CD4-positive, alpha-beta T cell (primary cell): ENCODE measurements around the gene EHMT2. TPM values are rescaled to one million over a fixed set of nuclear protein-coding genes. Genes with fewer than 3 reads are reported as not detected.
"Not testable (repeated sequence)": the region's sequence is repeated elsewhere in the genome, so short reads cannot be mapped to it uniquely, and the experiment has no call there.

Experiments
- ATAC-seq: fragments of 200-7000 bp; cut with Tn5 transposase; one replicate; pipeline ENCODE4 v1.10.0; 2022; ENCODE audit warnings: mild to moderate bottlenecking; ENCODE audit not compliant: poor library complexity
- CTCF ChIA-PET: fragments of 350-600 bp; sonication (Branson Sonifier 250); formaldehyde crosslinking; loops from one replicate; lab custom pipeline; 2021; ENCODE audit warnings: antibody characterized with exemption, inconsistent platforms; lab: Charles Lee
- POLR2A ChIA-PET: fragments of 350-600 bp; sonication (Branson Sonifier 250); formaldehyde crosslinking; loops from one replicate; lab custom pipeline; 2021; ENCODE audit warnings: antibody characterized with exemption, inconsistent platforms; lab: Charles Lee
- DNase-seq, 14 experiments: peaks; one replicate each; pipeline ENCODE4 v3.0.0-alpha.2; 2013 to 2020; ENCODE audit warnings: mixed read lengths in 2 of 14
- H3K27ac ChIP-seq, 2 donors: one replicate each; pipeline versions ENCODE4 v1.5.1 to v1.7.0; 2013; ENCODE audit warnings: low read length in 2 of 2, low read depth in 1 of 2, mild to moderate bottlenecking in 1 of 2
- H3K27me3 ChIP-seq, 2 experiments: 1 replicate in 1 of 2; 2 replicates in 1 of 2; pipeline versions ENCODE4 v1.6.1 to v1.7.0; 2013; ENCODE audit warnings: low read length in 2 of 2, control low read depth in 1 of 2, mild to moderate bottlenecking in 1 of 2, moderate library complexity in 1 of 2; ENCODE audit not compliant: insufficient read depth in 2 of 2, control insufficient read depth in 1 of 2
- H3K36me3 ChIP-seq: one replicate; pipeline ENCODE4 v1.6.1; 2013; ENCODE audit warnings: low read length, control low read depth; ENCODE audit not compliant: insufficient read depth
- H3K4me1 ChIP-seq: one replicate; pipeline ENCODE4 v1.6.1; 2013; ENCODE audit warnings: low read length, control low read depth; ENCODE audit not compliant: insufficient read depth
- H3K4me3 ChIP-seq: one replicate; pipeline ENCODE4 v1.5.1; 2013; ENCODE audit warnings: mild to moderate bottlenecking, low read length, moderate library complexity
- H3K9me3 ChIP-seq, 2 experiments: 1 replicate in 1 of 2; 2 replicates in 1 of 2; pipeline versions ENCODE4 v1.6.1 to v1.7.0; 2013; ENCODE audit warnings: low read length in 2 of 2, mild to moderate bottlenecking in 2 of 2, control low read depth in 1 of 2, moderate library complexity in 1 of 2; ENCODE audit not compliant: control insufficient read depth in 1 of 2, insufficient read depth in 1 of 2
- H3K27ac Mint-ChIP-seq: one replicate; pipeline ENCODE4 v1.8.0; 2020; ENCODE audit warnings: mixed read lengths
- H3K27me3 Mint-ChIP-seq: one replicate; pipeline ENCODE4 v1.8.0; 2021; ENCODE audit warnings: mixed read lengths
- H3K36me3 Mint-ChIP-seq: one replicate; pipeline ENCODE4 v1.8.0; 2021; ENCODE audit warnings: low read depth, mixed read lengths
- H3K4me1 Mint-ChIP-seq: one replicate; pipeline ENCODE4 v1.8.0; 2021; ENCODE audit warnings: low read depth, mixed read lengths
- H3K4me3 Mint-ChIP-seq: one replicate; pipeline ENCODE4 v1.8.0; 2020; ENCODE audit warnings: mild to moderate bottlenecking, mixed read lengths
- H3K9me3 Mint-ChIP-seq: one replicate; pipeline ENCODE4 v1.8.0; 2020; ENCODE audit warnings: mixed read lengths
- CTCF ChIP-seq: fragments of 200-600 bp; IDR thresholded peaks from one replicate; pipeline ENCODE4 v1.8.0; 2022; ENCODE audit warnings: antibody characterized with exemption, mild to moderate bottlenecking
- intact Hi-C, 2 experiments: fragments of 100-400 bp; cut with DNase I in 1 of 2; cut with micrococcal nuclease in 1 of 2; formaldehyde crosslinking; loops; one replicate each; pipeline versions ENCODE4 v1.15.1 to v1.9.0; 2023 to 2025; cut with DNase I, micrococcal nuclease
- total RNA-seq, 174 experiments: library from RNA in 2 of 174; stranded (reverse) in 2 of 174; gene quantifications; one replicate each; pipeline ENCODE4 v1.2.3 and lab custom pipeline; 2021 to 2026

Gene EHMT2
- total RNA-seq, 2 experiments from 2014 or later = 36.3 to 36.6 TPM

- H3K27me3 ChIP-seq = no peaks in the 10 kb centered on the region
- Mint-ChIP-seq H3K4me1 (no peaks in the 10 kb centered on the region), H3K9me3 (no peaks in the 10 kb centered on the region), H3K27ac (no peak overlapping the region), H3K27me3 (no peaks in the 10 kb centered on the region), H3K4me3 (no peak overlapping the region), H3K36me3 (no peaks in the 10 kb centered on the region)
- CTCF ChIA-PET = no interaction called here
- intact Hi-C loops = no loop called here
- DNase-seq (no peak), ATAC-seq (no peak)
- POLR2A ChIA-PET = no interaction called here
- TF ChIP-seq CTCF = no peak
- H3K4me1 ChIP-seq = no peaks in the 10 kb centered on the region
- H3K27ac ChIP-seq = no peak overlapping the region
- no peaks in the 10 kb centered on the region for H3K36me3 ChIP-seq
- no peak overlapping the region for H3K4me3 ChIP-seq
- H3K9me3 ChIP-seq = no peaks in the 10 kb centered on the region
Observed at GRCh38 chr6:31915756-31916155, 18.3 kb upstream of the EHMT2 start.

GRCh38 chr6:31915351-31915750 lies 17.9 kb upstream of the EHMT2 start:
- Histone ChIP-seq H3K4me3 (no peak overlapping the region), H3K36me3 (no peaks in the 10 kb centered on the region), H3K27me3 (no peaks in the 10 kb centered on the region), H3K4me1 (no peaks in the 10 kb centered on the region), H3K27ac (no peak overlapping the region), H3K9me3 (no peaks in the 10 kb centered on the region)
- ATAC-seq (no peak), DNase-seq (no peak)
- no peak overlapping the region for H3K4me3 Mint-ChIP-seq
- intact Hi-C loops = no loop called here
- H3K27ac Mint-ChIP-seq = no peak overlapping the region
- POLR2A ChIA-PET = no interaction called here
- no peaks in the 10 kb centered on the region for H3K36me3 Mint-ChIP-seq
- H3K27me3 Mint-ChIP-seq = no peaks in the 10 kb centered on the region
- no peak for TF ChIP-seq CTCF
- CTCF ChIA-PET = no interaction called here
- H3K9me3 Mint-ChIP-seq = no peaks in the 10 kb centered on the region
- no peaks in the 10 kb centered on the region for H3K4me1 Mint-ChIP-seq

DNA sequence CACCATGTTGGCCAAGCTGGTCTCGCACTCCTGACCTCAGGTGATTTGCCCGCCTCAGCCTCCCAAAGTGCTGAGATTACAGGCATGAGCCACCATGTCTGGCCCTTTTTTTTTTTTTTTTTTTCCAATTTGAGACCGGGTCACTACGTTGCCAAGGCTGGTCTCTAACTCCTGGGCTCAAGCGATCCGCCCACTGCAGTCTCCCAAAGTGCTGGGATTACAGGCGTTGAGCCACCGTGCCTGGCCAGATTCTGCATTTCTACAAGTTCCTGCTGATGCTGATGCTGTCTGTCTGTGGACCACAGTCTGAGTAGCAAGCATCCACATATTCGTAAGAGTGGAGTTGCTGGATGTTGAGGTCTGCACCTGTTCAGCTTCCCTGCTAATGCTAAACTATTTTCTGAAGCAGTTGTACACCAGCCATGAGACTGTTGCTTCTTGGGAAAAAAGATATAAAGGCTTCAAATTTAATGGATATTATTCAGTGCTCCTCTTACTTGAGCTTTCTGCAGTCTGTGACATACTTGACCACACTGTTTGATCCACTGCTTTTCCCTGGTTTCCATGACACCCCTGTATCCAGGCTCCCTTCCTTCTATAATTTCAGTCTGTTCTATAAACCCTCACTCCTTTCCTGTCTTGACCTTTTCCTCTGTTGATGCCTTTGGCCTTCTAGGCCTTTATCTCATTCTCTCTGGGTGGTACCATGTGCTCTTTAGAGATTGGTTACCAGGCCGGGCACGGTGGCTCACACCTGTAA lies 14.5 kb upstream of the EHMT2 start:
- Histone ChIP-seq H3K36me3 (no peaks in the 10 kb centered on the region), H3K4me3 (no peak overlapping the region), H3K9me3 (no peaks in the 10 kb centered on the region), H3K27me3 (no peaks in the 10 kb centered on the region), H3K4me1 (no peaks in the 10 kb centered on the region), H3K27ac (no peak overlapping the region)
- DNase-seq = no peak
- no peak for ATAC-seq
- Mint-ChIP-seq H3K27ac (no peak overlapping the region), H3K27me3 (no peaks in the 10 kb centered on the region), H3K9me3 (no peaks in the 10 kb centered on the region), H3K4me1 (no peaks in the 10 kb centered on the region), H3K36me3 (no peaks in the 10 kb centered on the region), H3K4me3 (no peak overlapping the region)
- ChIA-PET POLR2A (no interaction called here), CTCF (no interaction called here)
- intact Hi-C loops = no loop called here
- TF ChIP-seq CTCF = no peak

DNA sequence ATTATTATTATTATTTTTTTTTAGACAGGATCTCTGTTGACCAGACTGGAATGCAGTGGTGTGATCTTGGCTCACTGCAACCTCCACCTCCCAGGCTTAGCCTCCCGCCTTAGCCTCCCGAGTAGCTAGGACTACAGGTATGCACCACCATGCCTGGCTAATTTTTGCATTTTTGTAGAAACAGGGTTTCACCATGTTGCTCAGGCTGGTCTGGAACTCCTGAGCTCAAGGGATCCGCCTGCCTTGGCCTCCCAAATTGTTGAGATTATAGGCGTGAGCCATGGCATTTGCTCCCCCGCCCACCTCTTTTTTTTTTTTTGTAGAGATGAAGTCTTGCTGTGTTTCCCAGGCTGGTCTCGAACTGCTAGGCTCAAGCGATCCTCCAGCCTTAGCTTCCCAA lies 11.8 kb upstream of the EHMT2 start:
- H3K9me3 ChIP-seq, H3K27ac Mint-ChIP-seq, H3K4me3 ChIP-seq, H3K9me3 Mint-ChIP-seq, H3K27ac ChIP-seq, ATAC-seq, CTCF ChIA-PET, H3K4me1 Mint-ChIP-seq, H3K4me3 Mint-ChIP-seq, H3K27me3 Mint-ChIP-seq, intact Hi-C loops, H3K36me3 ChIP-seq, H3K4me1 ChIP-seq, H3K27me3 ChIP-seq, DNase-seq, H3K36me3 Mint-ChIP-seq, POLR2A ChIA-PET: not testable (repeated sequence)
